Skeletal muscle tissue (tissue), 4 donors: Measurements from ENCODE around the gene EFCAB6. TPM values are rescaled to one million over a fixed set of nuclear protein-coding genes. Genes with fewer than 3 reads are reported as not detected.

Source experiments
- H3K27ac ChIP-seq: one replicate; pipeline ENCODE4 v1.7.0; 2013; ENCODE audit warnings: mild to moderate bottlenecking, low read depth, low read length, inconsistent platforms
- H3K27me3 ChIP-seq, 3 donors: one replicate each; pipeline ENCODE4 v1.7.0; 2013; ENCODE audit warnings: low read length in 3 of 3; ENCODE audit not compliant: control insufficient read depth in 3 of 3, insufficient read depth in 3 of 3
- H3K36me3 ChIP-seq, 3 donors: one replicate each; pipeline ENCODE4 v1.7.0; 2013; ENCODE audit warnings: low read length in 3 of 3; ENCODE audit not compliant: control insufficient read depth in 3 of 3, insufficient read depth in 3 of 3
- H3K4me1 ChIP-seq, 3 donors: one replicate each; pipeline ENCODE4 v1.7.0; 2013; ENCODE audit warnings: low read length in 3 of 3, mild to moderate bottlenecking in 3 of 3; ENCODE audit not compliant: control insufficient read depth in 3 of 3, insufficient read depth in 3 of 3
- H3K4me3 ChIP-seq, 3 donors: one replicate each; pipeline ENCODE4 v1.7.0; 2013; ENCODE audit warnings: low read length in 3 of 3
- H3K9ac ChIP-seq, 3 donors: one replicate each; pipeline ENCODE4 v1.7.0; 2013; ENCODE audit warnings: low read length in 3 of 3, mild to moderate bottlenecking in 3 of 3, moderate library complexity in 2 of 3, low read depth in 1 of 3
- H3K9me3 ChIP-seq, 3 donors: one replicate each; pipeline ENCODE4 v1.7.0; 2013; ENCODE audit warnings: low read length in 3 of 3; ENCODE audit not compliant: control insufficient read depth in 3 of 3
- total RNA-seq: library from RNA; depleted of rRNA; stranded (reverse); fragments of >200 nt; gene quantifications from one replicate; pipeline ENCODE4 v1.2.3, GENCODE V29; 2014
- donor health status: Osteomylitis.

EFCAB6 gene
- total RNA-seq, 1 donor from 2014 or later = 1.6 TPM

DNA sequence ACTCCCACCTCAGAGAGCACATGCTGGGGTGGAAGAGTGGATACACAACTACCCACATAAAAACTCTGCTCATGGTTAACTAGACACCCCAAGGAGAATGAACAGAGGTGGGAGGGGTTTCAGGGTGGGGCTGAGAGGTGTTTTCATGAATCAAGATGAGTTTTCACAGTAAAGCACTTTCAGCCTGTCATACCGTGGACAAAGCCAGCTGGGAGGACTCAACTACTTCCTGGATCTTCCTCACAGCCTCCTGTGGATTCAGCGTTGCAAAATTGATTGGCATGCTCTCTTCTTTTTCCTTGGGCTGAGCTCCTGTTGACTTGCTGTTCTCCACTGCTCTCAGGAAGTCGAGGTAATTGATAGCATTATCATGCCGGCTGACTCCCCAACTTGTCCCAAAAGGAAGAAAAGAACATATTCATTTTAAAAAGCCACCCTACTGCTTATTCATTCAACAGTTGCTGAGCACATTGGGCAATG is 231.8 kb downstream of the EFCAB6 start:
- Histone ChIP-seq H3K9ac (no peak overlapping the region), H3K27me3 (peaks cover 6 to 24% (median 14%) of the 10 kb centered on the region in 3 donors), H3K9me3 (no peaks in the 10 kb centered on the region), H3K27ac (no peak overlapping the region), H3K36me3 (no peaks in the 10 kb centered on the region), H3K4me1 (no peaks in the 10 kb centered on the region), H3K4me3 (no peak overlapping the region)

DNA sequence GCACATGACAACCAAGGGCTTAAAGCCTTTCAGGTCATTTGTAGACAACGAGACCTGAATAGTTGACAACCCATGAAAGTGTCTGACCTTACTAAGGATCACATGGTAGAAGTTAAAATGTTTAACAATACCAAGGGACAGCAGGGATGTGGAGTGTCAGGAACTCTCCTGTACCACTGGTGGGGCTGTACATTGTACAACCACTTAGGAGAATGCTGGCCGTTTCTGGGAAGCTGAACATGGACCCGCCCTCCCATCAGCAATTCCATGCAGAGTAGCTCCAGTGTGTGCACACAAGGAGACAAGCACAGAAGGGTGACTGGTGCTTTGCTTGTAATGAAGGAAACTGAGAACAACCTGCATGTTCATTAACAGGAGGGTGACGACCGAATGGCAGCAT is 237.4 kb downstream of the EFCAB6 start:
- Histone ChIP-seq H3K4me3 (no peak overlapping the region), H3K27me3 (peaks cover 9 to 27% (median 22%) of the 10 kb centered on the region in 3 donors), H3K9me3 (no peaks in the 10 kb centered on the region), H3K36me3 (no peaks in the 10 kb centered on the region), H3K27ac (no peak overlapping the region), H3K4me1 (no peaks in the 10 kb centered on the region), H3K9ac (no peak overlapping the region)

DNA sequence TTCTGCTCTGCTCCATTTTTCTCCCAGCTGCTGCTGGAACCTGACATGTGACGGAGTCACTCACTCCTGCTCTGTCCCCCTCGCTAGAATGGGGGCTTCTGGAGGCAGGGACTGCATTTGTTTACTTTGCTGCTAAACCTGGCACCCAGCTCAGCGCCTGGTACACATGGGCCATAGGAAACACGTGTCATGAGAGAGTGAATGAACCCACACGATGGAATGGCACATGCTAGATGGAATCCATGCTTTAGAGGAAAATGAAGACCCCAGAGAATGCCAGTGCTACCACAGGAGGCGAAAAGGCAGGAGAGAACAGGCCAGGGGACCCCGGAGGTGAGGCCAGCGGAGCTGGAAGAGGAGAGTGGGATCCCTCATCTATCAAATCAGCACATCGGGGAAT is 239.4 kb downstream of the EFCAB6 start:
- H3K9me3 ChIP-seq = no peaks in the 10 kb centered on the region
- no peak overlapping the region for H3K9ac ChIP-seq
- H3K4me3 ChIP-seq = no peak overlapping the region
- no peaks in the 10 kb centered on the region for H3K4me1 ChIP-seq
- no peaks in the 10 kb centered on the region for H3K36me3 ChIP-seq
- peaks cover 3 to 21% (median 13%) of the 10 kb centered on the region in 3 donors for H3K27me3 ChIP-seq
- no peak overlapping the region for H3K27ac ChIP-seq

DNA sequence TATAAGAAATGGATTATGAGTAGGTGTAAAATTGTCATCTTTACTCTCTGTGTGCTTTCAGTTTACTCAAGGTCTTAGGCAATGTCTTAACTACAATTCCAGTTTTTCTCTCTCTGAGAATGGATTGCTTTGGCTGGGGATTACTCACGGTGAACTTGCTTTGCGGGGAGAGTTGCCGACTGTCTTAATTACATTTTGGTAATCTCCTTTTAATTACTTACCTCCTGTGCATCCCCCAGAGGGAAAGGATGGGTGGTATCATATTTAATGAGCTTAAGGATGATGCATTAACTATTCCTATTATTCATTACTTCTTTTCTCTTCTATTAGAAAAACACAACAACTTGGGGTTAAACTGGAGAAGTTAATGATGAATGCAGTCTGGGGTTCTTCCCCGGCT is 240.9 kb downstream of the EFCAB6 start:
- Histone ChIP-seq H3K9me3 (no peaks in the 10 kb centered on the region), H3K9ac (no peak overlapping the region), H3K36me3 (no peaks in the 10 kb centered on the region), H3K4me3 (no peak overlapping the region), H3K27me3 (peaks cover 3 to 18% (median 15%) of the 10 kb centered on the region in 3 donors), H3K4me1 (no peaks in the 10 kb centered on the region), H3K27ac (no peak overlapping the region)

DNA sequence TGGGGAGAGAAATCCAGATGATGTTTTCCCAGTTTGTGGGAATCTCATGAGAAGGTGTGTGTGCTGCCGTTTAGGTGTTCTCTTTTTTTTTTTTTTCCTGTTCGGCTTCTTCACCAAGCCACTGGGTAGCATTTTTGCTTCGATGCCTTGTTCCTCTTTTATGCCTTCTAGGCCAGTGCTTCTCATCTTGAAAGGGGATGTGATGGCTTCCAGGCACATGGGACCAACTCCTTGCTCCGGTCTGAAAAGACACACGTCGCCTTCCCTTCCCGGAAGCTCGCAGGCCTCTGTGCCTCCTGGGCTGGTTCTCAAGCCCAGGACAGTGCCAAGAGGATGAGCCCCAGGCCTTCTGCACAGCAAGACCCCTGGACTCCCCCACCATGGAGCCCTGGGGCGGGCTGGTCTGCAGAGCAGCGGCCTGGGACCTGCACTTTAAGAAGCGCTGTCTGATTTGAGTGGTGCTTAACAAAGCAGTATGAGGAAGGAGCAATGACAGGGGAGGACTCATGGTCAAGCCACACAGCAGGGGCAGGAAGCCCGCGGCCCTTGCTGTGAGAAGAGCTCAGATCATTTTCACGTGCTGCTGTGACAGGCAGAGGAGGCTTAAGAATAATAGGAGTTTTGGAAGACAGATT is 241.5 kb downstream of the EFCAB6 start:
- H3K9ac ChIP-seq = no peak overlapping the region
- H3K4me3 ChIP-seq = no peak overlapping the region

DNA sequence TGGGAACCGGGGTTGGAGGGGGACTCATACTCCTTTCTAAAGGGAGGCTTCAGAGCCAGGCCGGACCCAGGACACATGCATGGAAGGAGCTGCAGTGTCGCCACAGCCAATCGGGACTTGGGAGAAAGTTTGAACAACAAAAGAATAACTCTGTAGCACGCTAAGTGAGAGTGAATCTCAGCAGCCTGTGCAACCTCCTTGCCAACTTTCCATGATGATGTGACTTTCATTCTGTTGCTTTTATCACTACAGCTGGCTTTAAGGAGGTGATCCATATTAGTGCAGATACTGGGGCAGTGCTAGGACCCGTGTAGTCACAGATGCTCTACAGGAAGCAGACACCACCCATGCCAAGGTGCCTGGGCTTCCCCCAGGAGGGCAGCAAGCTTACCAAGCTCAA is 243.0 kb downstream of the EFCAB6 start:
- H3K27ac ChIP-seq = no peak overlapping the region
- no peaks in the 10 kb centered on the region for H3K9me3 ChIP-seq
- no peak overlapping the region for H3K9ac ChIP-seq
- H3K4me3 ChIP-seq = no peak overlapping the region
- peaks cover 3 to 25% (median 15%) of the 10 kb centered on the region in 3 donors for H3K27me3 ChIP-seq
- H3K36me3 ChIP-seq = no peaks in the 10 kb centered on the region
- H3K4me1 ChIP-seq = no peaks in the 10 kb centered on the region

More for the DNA sequence above, 241.5 kb downstream of the EFCAB6 start:
- no peak overlapping the region for H3K27ac ChIP-seq
- no peaks in the 10 kb centered on the region for H3K36me3 ChIP-seq
- no peaks in the 10 kb centered on the region for H3K9me3 ChIP-seq
- peaks cover 3 to 18% (median 15%) of the 10 kb centered on the region in 3 donors for H3K27me3 ChIP-seq
- no peaks in the 10 kb centered on the region for H3K4me1 ChIP-seq

DNA sequence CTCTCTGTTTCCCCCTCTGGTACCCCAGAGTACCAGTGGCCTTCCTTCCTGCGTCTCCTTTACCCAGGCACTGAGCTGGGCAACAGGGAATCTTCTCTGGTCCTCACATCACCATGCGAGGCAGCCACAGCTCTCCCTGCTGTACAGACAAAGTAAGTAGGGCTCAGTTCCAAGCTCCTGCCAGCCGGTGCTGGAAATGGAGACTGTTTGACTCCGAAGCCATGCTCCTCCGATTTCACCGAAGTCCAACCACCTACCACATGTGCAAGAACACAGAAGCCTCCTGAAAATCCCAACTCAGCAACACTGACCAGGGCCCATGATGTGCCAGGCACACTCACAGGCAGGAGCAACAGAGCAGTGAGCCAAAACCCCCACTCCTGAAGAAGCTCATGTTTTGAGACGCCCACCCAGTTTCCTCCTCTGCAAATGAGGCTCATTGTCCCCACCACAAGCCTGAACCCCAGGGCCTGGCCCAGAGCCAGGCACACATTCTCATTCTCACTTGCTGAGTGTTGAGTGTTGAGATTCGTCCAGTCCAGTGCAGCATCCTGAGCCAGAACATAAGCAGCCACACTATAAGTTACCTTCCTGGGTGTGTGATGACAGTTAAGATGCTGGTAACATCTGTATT is 244.3 kb downstream of the EFCAB6 start:
- no peaks in the 10 kb centered on the region for H3K36me3 ChIP-seq
- no peak overlapping the region for H3K9ac ChIP-seq
- no peak overlapping the region for H3K27ac ChIP-seq
- no peak overlapping the region for H3K4me3 ChIP-seq
- peaks cover 3 to 24% (median 20%) of the 10 kb centered on the region in 3 donors for H3K27me3 ChIP-seq
- H3K9me3 ChIP-seq = no peaks in the 10 kb centered on the region
- no peaks in the 10 kb centered on the region for H3K4me1 ChIP-seq

DNA sequence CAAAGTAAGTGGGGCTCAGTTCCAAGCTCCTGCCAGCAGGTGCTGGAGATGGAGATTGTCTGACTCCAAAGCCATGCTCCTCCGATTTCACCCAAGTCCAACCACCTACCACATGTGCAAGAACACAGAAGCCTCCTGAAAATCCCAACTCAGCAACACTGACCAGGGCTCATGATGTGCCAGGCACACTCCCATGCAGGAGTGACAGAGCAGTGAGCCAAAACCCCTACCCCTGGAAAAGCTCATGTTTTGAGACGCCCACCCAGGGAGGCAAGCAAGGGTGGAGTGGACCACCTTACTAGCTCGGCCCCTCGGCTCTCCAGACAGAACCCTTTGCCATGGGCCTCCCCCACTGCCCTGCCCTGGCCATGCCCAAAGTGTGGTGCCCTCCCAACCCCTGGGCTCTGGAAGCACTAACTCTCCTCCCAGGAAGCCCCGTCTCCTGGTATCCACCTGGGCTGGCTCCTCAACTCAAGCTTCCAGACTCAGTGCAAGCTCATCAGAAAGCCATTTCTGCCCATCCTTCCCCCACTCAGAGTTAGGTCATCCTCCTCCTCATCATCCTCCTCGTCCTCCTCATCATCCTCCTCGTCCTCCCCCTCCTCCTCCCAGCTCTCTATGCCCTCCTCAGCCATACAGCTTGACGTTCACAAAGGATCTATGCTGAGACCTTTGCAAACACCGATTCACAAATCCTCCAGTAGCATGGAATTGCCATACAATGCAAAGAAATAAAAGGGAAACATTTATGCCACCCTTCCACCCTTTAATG is 245.4 kb downstream of the EFCAB6 start:
- Histone ChIP-seq H3K27me3 (peaks cover 0 to 18% (median 15%) of the 10 kb centered on the region in 3 donors), H3K4me1 (no peaks in the 10 kb centered on the region), H3K4me3 (no peak overlapping the region), H3K9me3 (no peaks in the 10 kb centered on the region), H3K36me3 (no peaks in the 10 kb centered on the region), H3K9ac (no peak overlapping the region), H3K27ac (no peak overlapping the region)

DNA sequence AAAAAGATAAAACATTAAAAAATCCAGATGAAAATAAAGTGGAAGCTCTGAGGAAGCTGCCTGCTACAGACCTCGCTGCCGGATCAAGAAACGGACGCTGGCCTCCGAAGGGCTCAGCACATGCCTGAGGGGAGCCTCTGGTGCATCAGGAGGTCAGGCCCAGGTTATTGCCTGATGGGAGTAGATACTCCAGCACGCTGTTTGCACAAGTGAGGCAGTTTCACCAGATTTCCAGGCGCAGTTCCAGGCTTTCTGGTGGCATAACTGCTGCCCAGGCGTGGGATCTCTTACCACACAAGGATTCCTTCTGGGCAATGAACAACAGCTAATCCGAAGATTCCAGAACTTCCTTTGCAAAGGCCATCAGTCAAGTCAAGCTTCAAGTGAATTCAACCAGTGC is 246.1 kb downstream of the EFCAB6 start:
- no peaks in the 10 kb centered on the region for H3K9me3 ChIP-seq
- no peak overlapping the region for H3K27ac ChIP-seq
- no peak overlapping the region for H3K9ac ChIP-seq
- H3K4me1 ChIP-seq = no peaks in the 10 kb centered on the region
- no peaks in the 10 kb centered on the region for H3K36me3 ChIP-seq
- peaks cover 0 to 18% (median 12%) of the 10 kb centered on the region in 3 donors for H3K27me3 ChIP-seq
- H3K4me3 ChIP-seq = no peak overlapping the region

DNA sequence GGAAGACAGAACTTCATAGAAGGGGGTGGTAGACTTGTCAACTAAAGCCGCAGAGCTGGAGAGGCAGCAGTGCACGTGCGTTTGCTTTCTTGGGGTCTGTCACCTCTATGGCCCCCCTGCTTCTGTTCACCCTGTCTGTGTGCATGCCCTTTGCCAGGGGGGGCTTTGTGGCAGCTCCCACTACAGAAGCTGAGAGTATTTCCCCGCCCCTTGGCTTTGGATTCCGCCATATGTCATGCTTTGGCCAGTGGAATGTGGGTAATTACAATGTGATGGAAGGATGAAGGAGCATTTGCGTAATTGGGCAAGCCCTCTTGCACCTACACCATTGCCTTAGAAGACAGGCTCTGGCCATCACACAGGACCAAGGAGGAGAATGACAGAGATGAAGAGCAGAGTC is 247.2 kb downstream of the EFCAB6 start:
- Histone ChIP-seq H3K9ac (no peak overlapping the region), H3K9me3 (no peaks in the 10 kb centered on the region), H3K36me3 (no peaks in the 10 kb centered on the region), H3K4me3 (no peak overlapping the region), H3K27me3 (peaks cover 0 to 23% (median 18%) of the 10 kb centered on the region in 3 donors), H3K27ac (no peak overlapping the region), H3K4me1 (no peaks in the 10 kb centered on the region)
